Occipital lobe (tissue), 2 donors: ENCODE data around the gene NDUFS3. TPM values are rescaled to one million over a fixed set of nuclear protein-coding genes. Genes with fewer than 3 reads are reported as not detected.
"Not testable (repeated sequence)": the region's sequence is repeated elsewhere in the genome, so short reads cannot be mapped to it uniquely, and the experiment has no call there.

Experiments used
- DNase-seq: peaks from one replicate; lab custom pipeline; 2025; lab: John Stamatoyannopoulos, UW
- total RNA-seq: library from RNA; depleted of rRNA; stranded (reverse); fragments of >200 nt; gene quantifications from one replicate; pipeline ENCODE4 v1.2.3, GENCODE V29; 2014

The NDUFS3 gene
- total RNA-seq, 1 donor from 2014 or later, result 47.1 TPM

DNA sequence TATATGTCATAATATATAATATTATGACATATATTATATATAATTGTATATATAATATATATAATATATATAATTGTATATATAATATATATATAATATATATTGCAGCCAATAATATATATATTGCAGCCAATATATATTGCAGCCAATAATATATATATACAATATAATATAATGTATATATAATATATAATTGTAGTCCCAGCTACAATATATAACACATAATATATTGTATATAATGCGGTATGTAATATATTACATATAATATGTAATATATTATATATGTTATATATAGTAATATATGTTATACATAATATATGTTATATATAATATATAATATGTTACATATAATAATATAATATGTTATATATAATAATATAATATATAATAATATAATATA lies 20.2 kb upstream of the NDUFS3 start:
- no peak for DNase-seq

DNA sequence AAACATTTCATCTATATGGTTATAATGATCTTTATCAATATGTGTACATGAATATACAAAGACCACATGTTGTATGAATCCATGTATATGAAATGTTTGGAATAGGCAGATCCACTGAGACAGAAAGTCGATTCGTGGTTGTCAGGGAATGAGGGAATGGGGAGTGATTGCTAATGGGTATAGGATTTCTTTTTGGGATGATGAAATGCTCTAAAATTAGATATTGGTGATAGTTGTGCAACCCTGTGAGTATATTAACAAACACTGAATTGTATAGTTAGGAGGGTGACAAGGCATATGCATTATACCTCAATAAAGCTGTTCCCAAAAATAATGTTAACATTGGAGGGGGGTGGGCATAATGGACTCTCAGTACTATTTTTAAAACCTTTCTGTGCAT lies 18.4 kb upstream of the NDUFS3 start:
- DNase-seq, result no peak

DNA sequence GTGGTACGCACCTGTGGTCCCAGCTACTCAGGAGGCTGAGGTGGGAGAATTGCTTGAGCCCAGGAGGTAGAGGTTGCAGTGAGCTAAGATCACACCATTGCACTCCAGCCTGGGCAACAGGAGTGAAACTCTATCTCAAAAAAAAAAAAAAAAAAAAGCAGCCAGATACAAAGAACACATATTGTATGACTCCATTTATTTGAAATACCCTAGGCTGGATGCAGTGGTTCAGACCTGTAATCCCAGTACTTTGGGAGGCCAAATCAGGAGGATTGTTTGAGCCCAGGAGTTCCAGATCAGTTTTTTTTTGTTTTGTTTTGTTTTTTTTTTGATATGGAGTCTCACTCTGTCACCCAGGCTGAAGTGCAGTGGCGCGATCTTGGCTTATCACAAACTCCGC lies 16.5 kb upstream of the NDUFS3 start:
- DNase-seq, result not testable (repeated sequence)

DNA sequence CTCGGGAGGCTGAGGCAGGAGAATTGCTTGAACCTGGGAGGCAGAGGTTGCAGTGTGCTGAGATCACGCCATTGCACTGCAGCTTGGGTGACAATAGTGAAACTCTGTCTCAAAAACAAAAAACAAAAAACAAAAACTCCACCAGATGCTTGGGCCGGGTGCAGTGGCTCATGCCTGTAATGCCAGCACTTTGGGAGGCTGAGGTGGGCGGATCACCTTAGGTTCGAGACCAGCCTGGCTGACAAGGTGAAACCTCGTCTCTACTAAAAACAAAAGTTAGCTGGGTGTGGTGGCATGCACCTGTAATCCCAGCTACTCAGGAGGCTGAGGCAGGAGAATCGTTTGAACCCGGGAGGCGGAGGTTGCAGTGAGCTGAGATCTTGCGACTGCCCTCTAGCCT lies 14.5 kb upstream of the NDUFS3 start:
- not testable (repeated sequence) for DNase-seq

DNA sequence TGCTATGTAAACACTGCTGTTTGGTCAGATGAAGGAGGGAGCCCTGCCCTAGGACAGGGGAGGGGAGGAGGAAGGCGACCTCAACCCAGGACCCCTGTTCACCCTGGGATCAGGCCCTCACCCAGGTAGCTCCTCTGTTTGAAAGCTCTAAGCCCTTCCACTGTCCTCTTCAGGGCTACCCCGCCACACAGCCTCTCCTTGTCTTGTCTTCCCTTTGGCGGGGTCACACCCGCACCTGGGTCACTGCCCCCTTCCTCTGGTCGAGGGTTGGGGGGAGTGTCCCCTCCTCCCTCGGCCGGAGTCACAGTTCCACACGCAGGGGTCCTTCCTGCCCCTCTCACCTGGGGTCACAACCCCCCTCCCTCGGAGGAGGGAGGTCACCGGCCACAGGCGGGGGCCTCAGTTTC lies 13.9 kb upstream of the NDUFS3 start:
- no peak for DNase-seq

DNA sequence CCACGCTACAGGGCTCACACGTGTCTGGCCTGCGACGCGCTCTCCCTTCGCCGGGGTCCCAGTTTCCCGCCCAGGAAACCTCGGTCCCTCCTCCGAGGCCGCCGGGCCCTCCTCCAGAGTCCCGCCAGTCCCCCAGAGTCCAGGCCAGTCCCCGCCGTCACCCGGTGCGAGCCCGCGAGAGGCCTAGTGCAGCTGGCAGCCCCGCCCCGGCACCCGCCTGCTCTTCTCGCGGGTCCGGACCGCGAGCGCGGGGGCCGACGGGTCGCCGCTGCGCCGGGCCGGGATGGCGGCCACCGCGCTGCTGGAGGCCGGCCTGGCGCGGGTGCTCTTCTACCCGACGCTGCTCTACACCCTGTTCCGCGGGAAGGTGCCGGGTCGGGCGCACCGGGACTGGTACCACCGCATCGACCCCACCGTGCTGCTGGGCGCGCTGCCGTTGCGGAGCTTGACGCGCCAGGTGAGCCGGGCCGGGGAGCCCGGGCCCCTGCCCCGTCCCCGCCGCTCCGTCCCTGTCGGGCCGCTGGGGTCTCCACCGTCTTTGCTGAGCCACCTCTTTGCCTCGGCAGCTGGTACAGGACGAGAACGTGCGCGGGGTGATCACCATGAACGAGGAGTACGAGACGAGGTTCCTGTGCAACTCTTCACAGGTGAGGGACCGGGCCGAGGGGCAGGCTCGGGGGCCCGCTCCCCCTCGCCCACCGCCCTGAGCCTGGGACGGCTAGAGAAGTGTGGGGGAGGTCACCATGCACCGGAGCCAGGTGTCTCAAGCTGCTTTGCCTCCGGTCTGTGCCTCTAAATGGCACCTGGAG lies 13.3 kb upstream of the NDUFS3 start, which contains the start of gene PTPMT1:
TSS of gene PTPMT1 (plus strand) at position 260 of the 809 bp plus-strand sequence. CDS start at position 284, 24 bp downstream.
- DNase-seq, result no peak

DNA sequence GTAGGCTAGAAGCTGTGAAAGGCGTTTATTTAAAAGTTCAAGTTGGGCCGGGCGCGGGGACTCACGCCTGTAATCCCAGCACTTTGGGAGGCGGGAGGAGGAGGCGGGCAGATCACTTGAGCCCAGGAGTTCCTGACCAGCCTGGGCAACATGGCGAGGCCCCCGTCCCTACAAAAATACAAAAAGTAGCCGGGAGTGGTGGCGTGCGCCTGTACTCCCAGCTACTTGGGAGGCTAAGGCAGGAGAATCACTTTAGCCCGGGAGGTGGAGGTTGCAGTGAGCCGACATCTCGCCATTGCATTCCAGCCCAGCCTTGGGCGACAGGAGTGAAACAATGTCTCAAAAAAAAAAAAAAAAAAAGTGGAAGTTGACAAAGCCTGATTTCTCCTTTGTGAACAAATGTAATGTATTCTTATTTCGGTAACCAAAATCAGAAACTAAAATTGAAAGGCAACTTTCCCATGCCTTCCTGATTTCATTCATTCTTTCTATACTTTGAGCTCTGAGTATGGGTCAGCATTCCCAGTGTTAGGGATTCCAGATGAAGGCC lies 12.7 kb upstream of the NDUFS3 start:
- DNase-seq, result no peak

DNA sequence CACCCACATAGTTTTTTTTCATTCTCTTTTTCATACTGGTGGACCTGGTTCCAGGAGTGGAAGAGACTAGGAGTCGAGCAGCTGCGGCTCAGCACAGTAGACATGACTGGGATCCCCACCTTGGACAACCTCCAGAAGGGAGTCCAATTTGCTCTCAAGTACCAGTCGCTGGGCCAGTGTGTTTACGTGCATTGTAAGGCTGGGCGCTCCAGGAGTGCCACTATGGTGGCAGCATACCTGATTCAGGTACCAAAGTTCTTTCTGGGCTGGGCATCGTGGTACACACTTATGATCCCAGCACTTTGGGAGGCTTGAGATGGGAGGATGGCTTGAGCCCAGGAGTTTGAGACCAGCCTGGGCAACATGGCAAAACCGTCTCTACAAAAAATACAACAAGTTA lies 9.2 kb upstream of the NDUFS3 start:
- no peak for DNase-seq

DNA sequence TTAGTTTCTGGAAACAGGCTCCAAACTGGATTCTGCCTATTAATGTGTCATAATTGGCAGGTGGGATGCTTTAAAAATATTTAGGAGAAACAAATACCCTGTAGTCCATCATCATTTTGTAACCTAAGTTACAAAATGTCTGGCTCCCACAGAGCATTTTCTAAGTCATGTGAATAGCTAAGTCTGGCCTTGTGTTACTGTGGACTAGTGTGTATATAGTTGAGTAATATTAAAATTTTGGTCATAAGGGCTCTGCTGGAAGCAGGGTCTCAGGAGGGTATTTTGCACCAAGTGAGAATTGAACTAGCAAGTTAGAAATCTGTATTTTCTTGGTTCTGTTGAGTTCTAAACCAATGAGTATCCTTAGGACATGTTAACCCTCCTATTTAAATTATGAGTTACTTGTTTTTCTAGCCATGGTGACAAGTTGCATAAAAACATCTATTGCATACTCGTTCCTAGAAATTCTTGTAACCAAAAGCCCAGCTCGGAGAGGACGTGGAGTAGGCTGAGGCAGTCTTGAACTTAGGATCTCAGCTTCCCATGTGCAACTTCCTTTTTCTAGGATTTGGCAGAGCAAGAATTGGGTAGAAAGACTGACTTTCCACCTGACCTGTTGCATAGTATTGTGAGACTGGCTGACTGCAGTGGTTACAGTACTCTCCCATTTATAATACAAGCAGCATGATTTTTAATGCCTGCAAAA lies 8.1 kb upstream of the NDUFS3 start:
- DNase-seq, result no peak

DNA sequence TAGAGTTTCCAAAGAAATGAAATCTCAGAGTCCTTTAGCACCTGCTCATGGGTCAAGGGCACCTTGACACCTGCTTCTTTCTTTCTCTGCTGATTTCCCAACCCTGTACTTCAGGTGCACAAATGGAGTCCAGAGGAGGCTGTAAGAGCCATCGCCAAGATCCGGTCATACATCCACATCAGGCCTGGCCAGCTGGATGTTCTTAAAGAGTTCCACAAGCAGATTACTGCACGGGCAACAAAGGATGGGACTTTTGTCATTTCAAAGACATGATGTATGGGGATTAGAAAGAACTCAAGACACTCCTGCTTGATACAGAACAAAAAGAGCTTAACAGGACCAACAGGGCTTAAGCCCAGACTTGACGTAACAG lies 7.5 kb upstream of the NDUFS3 start:
- no peak for DNase-seq

DNA sequence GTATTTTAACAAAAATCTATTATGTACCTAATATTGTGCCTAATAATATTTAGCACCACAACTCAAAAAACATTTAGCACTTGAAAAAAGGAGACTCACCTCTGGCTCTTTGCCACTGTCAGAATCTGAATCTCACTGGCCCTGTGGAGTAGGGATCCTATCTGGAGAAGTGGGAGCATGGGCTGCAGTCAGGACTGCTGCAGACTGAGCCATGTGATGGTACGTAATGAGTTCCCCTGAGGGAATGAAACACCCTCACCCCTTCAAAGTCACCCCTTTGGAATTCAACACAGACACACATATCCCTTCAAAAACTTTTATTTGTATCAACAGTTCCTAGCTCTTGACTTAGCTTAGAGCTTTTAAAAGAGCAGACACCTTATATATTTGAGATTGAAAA lies 7.0 kb upstream of the NDUFS3 start:
- no peak for DNase-seq

DNA sequence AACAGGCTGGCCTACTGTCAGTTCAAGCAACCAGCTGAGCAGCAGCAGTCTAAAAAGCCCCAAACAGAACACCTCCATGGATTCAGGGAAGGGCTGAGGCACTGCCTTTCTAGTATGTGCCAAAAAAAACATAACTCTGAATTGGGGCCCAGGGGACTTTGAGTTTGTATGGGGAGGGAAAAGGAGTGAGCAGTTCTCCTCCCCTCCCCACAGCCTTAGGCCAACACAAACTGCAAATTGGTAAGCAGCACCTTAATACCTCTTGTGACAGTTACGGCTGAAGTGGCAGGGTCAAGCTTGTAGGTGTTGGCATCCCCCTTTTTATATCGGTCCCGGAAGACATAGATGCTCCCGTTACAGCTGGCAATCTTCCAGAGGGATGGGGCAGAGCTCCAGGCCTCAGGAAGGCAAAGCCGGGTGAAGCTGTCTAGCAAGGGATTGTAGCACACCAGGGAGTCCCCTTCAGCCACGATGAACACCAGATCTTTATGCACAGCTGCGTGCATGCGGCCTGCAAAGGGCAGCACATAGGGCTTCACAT lies 6.1 kb upstream of the NDUFS3 start:
- no peak for DNase-seq

DNA sequence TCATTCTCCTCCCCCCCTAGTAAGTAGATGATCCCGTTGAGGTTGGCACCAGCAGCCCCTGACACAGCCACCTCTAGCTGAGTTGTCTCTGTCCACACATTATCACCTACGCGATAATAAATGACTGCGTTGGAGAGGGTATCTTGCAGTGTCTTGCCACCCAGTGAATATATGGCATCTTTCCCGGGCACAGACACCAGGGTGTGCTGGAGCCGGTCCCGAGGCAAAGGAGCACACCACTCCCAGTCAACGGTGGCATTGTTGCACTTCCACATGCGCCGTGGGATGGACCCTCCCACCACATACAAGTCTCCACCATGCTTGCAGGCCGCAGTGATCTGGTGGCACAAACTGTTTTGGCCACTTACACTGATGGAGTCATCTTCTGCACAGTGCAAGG lies 5.6 kb upstream of the NDUFS3 start:
- peak; percentile 50 for DNase-seq

DNA sequence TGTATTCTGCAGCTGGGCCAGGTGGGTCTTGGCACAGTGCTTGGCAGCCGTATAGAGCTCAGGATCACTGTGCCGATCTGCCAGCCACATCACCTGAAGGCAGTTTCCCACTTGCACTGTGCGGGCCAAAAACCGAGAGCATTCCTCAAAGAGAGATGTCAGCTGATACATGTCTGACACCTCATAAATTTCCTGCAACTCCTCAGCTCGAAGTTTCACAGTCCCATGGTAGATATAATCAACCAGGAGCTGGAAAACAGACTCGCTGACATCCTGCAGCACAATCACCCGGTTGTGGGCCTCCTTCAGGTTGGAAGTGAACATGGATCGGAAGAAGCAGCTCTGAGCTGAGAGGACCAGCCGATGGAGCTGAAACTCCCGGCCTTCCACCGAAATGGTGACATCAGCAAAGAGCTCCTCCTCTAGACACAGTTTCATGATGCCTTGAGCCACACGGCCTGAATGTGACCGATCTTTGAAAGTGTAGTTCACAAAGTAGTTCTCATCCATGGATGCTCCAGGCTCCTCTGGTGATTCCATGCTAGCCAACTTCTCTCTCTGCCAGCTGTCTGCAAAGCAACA lies 1.3 kb upstream of the NDUFS3 start:
- no peak for DNase-seq

DNA sequence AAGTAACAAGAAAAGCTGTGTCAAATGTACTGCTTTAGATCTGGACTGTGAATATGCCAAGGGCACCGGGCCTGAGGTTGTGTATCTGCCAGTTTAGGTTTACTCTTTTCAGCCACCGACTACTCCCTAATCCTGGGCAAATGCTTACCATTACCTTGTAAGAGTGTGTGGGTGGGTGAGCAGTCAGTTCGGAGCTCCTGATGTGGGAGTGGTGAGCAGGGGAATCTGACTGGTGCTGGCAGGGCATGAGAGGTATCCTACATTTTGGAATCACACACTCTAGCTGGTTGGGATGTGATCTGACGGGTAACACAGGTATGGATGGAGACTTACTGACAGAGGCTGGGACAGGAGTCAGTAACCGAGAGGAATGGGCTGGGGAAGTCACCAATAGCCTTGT lies 5.0 kb downstream of the NDUFS3 start:
- DNase-seq, result no peak

DNA sequence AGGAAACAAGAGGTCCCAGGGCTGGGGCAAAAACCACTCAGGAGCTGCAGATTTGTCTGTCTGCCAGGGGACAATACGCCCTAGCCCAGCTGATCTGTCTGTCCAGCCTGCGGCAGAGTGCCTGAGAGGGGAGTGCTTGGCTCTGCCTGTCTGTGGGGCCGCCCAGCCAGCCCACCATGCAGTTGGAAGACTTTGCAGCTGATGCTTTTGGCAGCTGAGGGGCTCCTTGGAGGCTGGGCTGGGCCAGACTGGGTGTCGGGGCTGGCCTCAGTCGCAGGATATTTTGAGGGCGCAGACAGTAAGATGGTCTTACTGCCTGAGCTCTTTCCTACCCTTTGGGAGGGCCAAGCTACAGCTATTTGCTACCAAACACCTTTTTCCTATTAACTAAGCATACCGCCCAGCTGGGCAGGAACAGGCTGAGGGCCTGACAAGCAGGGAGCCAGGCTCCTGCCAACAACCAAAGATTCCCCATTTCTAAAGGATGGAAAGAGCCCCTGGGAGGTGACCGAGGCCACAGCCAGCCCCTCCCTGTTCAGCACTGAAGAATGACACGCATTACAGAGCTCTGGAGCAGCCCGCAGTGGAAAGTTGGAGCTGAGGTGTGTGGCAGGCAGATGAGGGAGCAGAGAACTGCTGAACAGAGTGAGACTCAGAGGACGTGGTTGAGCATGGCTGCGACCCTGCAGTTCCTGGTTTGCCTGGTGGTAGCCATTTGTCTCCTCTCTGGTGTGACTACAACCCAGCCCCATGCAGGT lies 7.4 kb downstream of the NDUFS3 start, which contains the start of gene FAM180B:
TSS of gene FAM180B (plus strand) at position 581 of the 758 bp plus-strand sequence. CDS start at position 672, 91 bp downstream.
- DNase-seq, result no peak

DNA sequence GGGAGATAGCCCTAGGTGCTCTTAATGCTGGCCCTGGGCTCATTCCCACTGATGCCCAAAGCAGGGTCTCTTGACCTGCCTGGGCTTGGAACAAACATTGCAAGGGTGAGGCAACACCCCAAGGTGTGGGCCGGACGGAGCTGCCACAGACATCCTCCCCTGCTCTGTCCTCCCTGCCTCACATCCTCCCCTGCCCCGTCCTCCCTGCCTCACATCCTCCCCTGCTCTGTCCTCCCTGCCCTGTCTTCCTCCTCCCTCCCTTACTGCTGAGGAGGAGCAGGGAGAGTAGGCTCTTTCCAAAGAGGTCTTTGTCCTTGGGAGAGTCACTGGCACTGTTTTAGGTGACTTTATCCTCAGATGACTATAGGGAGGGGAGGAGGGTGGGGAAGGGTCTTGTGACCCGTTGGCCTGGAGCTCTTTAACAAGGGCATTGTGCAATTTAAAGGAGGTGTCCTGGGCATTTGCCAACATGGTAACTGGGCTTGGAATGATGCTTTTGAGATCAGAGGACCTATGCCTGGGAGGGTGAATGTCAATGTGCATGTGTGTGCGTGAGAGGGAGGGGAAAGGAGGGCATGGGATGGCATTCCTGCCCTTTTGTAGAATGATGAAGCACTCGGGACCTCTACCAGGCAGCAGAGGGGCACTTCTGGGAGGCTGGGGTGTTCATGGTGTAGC lies 8.3 kb downstream of the NDUFS3 start:
- DNase-seq, result no peak

DNA sequence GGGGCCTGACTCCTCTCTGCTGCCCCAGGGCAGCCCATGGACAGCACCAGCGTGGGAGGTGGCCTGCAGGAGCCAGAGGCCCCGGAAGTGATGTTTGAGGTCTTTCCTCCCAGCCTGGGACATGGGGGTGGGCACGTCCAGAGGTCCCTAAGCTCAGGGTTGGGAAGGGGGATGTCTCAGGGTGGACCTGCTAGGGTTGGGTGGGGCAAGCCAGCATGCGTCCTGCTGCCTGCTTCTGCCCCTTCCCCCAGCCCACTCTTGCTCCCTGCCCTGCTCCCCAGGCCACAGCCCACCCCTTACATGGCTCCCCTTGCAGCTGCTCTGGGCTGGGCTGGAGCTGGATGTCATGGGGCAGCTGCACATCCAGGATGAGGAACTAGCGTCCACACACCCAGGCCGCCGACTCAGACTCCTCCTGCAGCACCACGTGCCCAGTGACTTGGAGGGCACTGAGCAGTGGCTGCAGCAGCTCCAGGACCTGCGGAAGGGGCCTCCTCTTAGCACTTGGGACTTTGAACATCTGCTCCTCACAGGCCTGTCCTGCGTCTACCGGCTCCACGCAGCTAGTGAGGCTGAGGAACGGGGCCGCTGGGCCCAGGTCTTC lies 9.0 kb downstream of the NDUFS3 start:
- no peak for DNase-seq

DNA sequence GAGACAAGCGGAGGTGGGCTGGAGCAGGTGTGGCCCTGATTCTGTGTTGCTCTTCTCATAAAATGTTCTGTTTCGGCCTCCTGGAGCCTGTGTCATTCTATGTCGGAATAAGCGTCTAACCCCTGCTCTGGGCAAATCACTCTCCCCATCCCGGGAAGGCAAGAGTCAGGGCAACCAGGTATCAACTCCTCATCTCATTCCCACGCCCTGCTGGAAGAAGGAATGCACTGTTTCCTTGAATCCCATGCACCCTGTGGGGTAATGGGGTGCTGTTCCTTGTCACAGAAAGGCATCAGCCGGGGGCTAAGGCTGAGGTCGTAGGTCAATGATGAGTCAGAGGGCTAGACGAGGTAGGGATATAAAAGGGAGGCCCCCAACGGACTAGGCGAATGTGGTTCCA lies 10.2 kb downstream of the NDUFS3 start:
- no peak for DNase-seq

DNA sequence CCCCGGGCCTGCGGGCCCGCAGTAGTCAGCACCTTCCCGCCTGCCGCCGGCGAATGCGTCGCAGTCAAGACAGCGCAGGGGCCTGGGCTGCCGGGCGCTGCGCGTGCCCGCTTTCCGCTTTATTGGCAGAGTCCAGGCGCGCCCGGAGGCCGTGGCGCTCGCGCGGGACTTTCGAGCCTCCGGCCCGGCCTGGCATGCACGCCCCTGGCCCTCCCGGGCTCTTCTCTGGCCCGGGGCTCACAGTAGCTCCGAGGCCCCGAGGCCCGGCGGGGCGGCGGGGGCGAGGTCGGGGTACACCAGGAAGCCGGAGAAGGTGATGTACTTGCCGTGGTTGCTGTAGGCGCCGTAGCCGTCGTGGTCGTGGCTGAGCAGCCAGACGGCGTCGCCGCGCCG lies 10.7 kb downstream of the NDUFS3 start:
- no peak for DNase-seq
